OCI-LY1 (cell line): ENCODE results near the gene ATP11A.

Source experiments
- CTCF ChIP-seq: fragments of 200-600 bp; sonication (generic), shearing (Covaris generic); IDR thresholded peaks from 2 replicates; pipeline ENCODE4 v1.5.1; 2017; ENCODE audit warnings: mild to moderate bottlenecking, antibody characterized with exemption, low read length, moderate library complexity, mixed read lengths
- EZH2 ChIP-seq: fragments of 200-600 bp; sonication (generic), shearing (Covaris generic); IDR thresholded peaks from 2 replicates; pipeline ENCODE4 v1.8.0; 2017; ENCODE audit warnings: borderline replicate concordance, mixed run types, mild to moderate bottlenecking, antibody characterized with exemption, low read length, moderate library complexity, mixed read lengths

- TF ChIP-seq CTCF (no peak), EZH2 (no peak)
Measured at GRCh38 chr13:112760931-112761330, 71.1 kb downstream of the ATP11A start.
